HepG2 (cell line): ENCODE results near the gene PLEKHG5.

Source experiments
- SMAD1 ChIP-seq: sonication (generic); formaldehyde crosslinking; IDR thresholded peaks from 2 replicates; pipeline ENCODE4 v1.4.0; 2020; ENCODE audit warnings: missing genetic modification reagents, low read depth, mild to moderate bottlenecking, borderline replicate concordance
- TF ChIP-seq, protein P1 (sequence below): sonication (generic); formaldehyde crosslinking; IDR thresholded peaks from 2 replicates; pipeline ENCODE4 v1.4.0; 2020; ENCODE audit warnings: missing genetic modification reagents

GRCh38 chr1:6445062-6445763 lies 46.3 kb downstream of the PLEKHG5 start:
- TF ChIP-seq, protein P1, sequence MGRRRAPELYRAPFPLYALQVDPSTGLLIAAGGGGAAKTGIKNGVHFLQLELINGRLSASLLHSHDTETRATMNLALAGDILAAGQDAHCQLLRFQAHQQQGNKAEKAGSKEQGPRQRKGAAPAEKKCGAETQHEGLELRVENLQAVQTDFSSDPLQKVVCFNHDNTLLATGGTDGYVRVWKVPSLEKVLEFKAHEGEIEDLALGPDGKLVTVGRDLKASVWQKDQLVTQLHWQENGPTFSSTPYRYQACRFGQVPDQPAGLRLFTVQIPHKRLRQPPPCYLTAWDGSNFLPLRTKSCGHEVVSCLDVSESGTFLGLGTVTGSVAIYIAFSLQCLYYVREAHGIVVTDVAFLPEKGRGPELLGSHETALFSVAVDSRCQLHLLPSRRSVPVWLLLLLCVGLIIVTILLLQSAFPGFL = no peak
- no peak for TF ChIP-seq SMAD1
